Stimulated activated CD8-positive, alpha-beta memory T cell treated with anti-CD3 and anti-CD28 coated beads, Interleukin-7, amount 100 ng/mL, for 4 hours (primary cell): ENCODE measurements around the gene LCA5.
"Not testable (repeated sequence)": the region's sequence is repeated elsewhere in the genome, so short reads cannot be mapped to it uniquely, and the experiment has no call there.

Experiments used
- DNase-seq, 2 donors: peaks; one replicate each; pipeline ENCODE4 v3.0.0-alpha.2; 2020; ENCODE audit warnings: low read depth in 2 of 2

Gene LCA5

GRCh38 chr6:79538106-79538971, 1.1 kb upstream of the LCA5 start:
- no peak for DNase-seq

GRCh38 chr6:79536585-79536953, 661 bp downstream of the LCA5 start:
- DNase-seq = no peak

DNA sequence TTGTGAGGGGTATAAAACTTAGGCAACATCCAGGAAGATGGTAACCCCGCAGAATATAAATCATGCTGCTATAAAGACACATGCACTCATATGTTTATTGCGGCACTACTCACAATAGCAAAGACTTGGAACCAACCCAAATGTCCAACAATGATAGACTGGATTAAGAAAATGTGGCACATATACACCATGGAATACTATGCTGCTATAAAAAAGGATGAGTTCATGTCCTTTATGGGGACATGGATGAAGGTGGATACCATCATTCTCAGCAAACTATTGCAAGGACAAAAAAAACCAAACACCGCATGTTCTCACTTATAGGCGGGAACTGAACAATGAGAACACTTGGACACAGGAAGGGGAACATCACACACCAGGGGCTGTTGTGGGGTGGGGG, 7.7 kb downstream of the LCA5 start:
- DNase-seq = not testable (repeated sequence)

- DNase-seq = no peak
These were observed 10.3 kb downstream of the LCA5 start for GRCh38 chr6:79526897-79527296.

DNA sequence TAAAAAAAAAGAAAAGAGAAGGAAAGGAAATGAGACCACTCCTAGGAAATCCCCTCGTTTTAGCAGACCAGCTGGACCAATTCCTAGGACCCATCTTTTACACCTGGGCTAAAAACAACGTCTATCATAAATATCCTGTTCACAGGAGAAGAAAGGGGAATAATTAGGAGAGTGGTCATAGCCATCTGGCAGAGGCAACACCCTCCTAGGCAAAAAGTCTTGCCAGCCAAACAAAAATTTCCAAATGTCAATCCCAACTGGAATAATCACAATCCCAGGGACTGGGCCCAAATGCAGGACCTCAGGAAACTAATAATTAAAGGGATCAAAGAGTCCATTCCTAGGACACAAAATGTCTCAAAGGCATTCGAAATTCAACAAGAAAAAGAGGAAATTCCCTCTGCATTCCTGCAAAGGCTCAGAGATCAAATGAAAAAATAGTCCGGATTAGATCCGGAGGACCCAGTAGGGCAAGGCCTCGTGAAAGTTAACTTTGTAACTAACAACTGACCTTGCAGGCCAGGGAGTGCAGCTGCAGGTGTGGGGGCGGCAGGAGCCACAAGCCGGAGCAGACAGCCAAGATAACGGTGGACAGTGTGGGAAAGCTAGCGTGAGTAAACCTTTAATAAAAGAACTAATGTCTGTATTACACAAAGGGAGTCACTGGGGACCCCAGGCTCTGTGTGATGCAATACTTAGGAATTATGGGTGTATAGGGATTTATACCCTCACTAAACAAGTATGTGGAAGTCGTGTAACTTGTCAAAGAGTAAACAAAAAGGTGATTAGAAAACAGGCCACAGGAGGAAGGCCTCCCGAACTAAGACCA, 11.7 kb downstream of the LCA5 start:
- DNase-seq = no peak

GRCh38 chr6:79524065-79524464, 13.2 kb downstream of the LCA5 start:
- no peak for DNase-seq

- no peak for DNase-seq
These were observed 14.6 kb downstream of the LCA5 start for GRCh38 chr6:79522609-79523008.

DNA sequence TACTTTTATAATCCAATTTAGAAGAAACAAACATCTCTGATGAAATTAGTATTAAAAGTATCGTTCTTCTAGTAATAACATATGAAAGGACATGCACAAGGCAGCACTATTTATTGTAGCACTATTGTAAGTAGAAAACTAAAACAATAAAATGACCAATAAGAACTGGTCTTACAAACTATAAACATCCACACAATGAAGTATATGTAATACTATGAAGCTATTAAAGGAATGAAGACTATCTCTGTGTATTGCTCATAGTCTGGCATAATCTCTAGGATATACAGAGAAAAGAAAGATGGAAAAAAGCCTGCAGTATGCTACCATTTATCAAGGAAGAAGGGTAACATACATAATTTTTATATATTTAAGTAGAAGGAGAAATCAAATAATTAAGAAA, 16.7 kb downstream of the LCA5 start:
- no peak for DNase-seq

DNA sequence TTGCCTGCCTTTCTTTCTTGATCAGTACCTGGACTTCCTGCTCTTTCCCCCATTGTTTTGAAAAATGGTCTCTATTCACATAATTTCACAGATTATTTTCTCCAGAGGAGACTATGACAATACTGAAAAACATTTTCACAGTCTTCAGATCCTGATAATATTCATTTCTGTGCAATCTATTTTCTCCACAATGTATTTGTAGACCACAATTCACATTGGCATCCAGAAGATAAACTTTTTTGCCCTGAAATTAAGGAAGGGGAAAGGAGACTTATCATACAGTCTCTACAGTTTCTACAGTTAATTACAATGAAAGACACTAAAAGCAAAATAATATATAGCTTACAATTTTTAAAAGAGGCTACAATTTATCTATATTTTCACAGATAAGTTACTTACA, 18.4 kb downstream of the LCA5 start:
- no peak for DNase-seq

DNA sequence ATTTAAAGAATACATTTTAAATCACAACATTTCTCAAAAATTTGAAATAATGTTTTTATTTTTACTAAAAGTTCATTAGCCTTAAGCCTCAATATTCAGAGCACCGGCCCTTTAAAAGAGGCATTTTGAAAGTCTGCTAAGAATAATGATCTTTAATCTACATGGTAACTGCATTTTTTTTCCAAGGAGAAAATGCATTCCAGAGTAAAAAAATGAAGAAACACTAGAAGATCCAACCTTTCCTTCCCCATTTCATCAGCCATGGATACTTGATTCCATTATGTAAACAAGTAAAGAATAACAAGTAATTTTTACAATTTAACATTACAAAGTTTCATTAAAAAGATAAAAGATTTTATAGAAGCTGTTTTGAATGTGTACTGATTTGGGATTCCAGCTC, 21.8 kb downstream of the LCA5 start:
- no peak for DNase-seq

GRCh38 chr6:79513111-79513510, 24.1 kb downstream of the LCA5 start:
- DNase-seq = no peak

GRCh38 chr6:79512014-79512413, 25.2 kb downstream of the LCA5 start:
- no peak for DNase-seq

DNA sequence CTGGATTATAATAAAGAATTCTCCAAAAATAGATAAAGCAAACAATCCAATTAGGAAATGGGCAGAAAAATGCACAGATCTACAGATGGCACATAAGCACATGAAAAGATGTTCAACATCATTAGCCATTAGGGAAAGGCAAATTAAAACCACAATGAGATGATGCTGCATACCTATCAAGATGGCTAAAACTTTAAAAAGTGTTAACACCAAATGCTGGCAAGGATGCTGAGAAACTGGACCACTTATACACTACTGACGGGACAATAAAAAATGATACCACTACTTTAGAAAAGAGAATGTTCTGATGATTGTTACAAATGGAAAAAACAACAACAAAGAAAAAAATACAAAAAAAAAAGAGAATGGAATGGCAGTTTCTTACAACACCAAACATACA, 26.5 kb downstream of the LCA5 start:
- DNase-seq = no peak

DNA sequence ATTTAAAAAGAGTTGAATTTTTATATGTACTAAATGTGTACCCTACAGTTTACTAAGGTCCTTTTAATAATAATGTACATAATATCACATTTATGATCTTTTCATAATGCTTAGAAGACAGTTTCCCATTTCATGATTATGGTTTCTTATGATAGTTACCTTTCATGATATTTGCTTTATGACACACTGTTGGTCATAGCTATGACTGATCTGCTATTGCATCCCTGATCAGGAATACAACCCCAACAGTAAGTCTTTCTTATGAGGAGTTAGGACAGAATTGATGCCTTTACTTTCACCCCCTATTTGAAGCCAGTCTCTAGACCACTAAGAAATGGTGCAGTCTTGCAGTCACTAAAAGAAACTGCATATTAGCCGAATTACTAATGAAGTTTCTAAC, 31.0 kb downstream of the LCA5 start:
- DNase-seq = no peak

- DNase-seq = no peak
These were observed 32.9 kb downstream of the LCA5 start for GRCh38 chr6:79504372-79504771.

- no peak for DNase-seq
These were observed 38.4 kb downstream of the LCA5 start for GRCh38 chr6:79498842-79499241.

DNA sequence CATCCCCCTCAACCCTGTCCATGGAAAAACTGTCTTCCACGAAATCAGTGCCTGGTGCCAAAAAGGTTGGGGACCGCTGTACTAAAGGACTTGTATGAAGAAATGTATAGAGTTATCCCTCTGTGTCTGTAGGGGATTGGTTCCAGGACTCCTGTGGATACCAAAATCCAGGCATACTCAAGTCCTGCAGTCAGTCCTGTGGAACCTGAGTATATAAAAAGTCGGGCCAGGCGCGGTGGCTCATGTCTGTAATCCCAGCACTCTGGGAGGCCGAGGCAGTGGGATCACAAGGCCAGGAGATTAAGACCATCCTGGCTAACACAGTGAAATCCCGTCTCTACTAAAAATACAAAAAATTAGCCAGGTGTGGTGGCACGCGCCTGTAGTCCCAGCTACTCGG, 42.0 kb downstream of the LCA5 start:
- DNase-seq = no peak

GRCh38 chr6:79494841-79495240, 42.4 kb downstream of the LCA5 start:
- no peak for DNase-seq

DNA sequence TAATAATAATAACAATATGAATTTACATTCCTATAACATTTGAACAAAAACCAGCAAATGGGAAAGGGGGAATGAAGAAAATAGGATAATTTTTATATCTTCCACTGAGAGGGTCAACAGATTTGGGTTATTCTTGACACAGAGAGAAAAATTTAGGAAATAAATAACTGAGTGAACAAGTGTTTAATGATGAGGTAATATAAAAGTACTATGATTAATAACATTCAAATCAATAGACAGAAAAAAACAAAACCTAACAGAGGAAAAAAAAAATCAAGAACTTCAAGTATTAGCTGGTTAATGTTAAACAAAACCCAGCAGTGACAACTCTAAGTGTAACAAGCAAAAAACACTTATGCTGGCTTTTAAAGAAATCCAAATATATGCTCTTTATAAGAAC, 66.5 kb downstream of the LCA5 start:
- DNase-seq = no peak

DNA sequence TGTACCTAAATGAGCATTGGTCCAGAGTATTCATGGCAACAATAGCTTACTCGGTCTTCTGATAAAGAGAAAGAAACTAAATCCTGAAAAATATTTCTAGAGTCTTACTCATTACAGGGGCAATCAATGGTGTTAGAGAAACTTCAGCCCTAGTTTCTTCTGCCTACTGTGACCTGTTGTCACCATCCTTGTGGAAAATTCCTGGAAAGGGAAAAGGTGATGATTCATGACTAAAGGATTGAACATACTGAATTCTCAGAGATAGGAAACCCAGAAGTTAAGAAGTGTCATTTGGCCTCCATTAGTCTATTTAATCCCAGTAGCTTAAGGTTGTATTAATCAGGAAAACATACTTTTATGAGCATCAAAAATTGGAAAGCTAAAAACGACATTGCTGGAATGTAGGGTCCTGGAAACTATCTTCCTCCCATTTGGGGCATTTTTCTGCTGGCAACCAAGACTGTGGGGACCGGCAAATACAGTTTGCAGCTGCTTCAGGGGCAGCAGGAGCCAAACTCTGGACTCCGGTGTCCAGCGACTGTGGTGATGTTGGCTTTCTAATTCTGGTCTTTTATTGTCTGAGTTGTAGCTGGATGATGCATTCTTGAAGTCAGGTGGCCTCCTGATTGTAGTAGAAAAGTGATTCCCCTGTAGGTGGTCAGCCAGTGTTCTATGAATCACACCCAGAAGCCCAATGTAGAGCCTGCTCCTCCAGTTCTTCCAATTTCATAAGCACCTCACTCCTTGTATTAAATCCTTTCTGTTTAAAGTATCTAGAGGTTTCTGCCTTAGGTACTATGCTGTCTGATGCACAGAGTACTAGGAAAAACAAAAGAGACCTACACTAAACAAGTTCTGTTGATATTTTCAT, 67.6 kb downstream of the LCA5 start:
- no peak for DNase-seq

GRCh38 chr6:79468587-79468986, 68.6 kb downstream of the LCA5 start:
- no peak for DNase-seq

- no peak for DNase-seq
These were observed 69.1 kb downstream of the LCA5 start for GRCh38 chr6:79468116-79468515.
